ENCODE data around the gene LRRC14B.
"Not testable (repeated sequence)": the region's sequence is repeated elsewhere in the genome, so short reads cannot be mapped to it uniquely, and the experiment has no call there.

The LRRC14B gene

DNA sequence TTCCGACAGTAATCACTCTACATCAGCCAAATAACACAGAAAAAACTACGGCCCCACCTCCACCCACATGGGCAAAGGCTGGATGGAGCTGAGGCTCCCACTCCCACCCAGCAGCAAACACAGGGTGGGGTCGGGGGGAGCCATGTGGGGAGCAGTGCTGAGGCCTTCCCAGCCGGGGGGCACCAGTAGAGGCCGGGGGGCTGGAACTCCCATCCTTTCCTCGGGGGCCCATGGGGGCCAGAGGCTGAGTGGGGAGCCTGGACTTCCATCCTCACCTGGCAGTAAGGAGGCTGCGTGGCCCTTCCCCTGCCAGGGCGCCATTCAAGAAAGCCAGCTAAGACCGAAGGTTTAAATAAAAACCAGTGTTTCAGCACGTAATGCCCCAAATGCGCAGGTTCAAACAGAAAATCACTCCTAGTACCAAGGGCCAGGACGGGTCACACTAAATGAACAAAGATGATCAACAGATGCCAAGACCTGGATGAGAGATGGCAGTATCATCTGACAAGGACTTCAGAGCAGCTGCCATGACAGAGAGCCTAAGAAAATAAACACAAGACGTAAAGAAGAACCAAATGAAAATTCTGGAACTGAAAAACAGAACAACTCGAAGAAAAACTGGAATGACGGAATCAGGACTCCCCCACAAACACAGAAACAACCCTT is 17.3 kb downstream of the LRRC14B start:
- H3K27me3 ChIP-seq: no peaks in the 10 kb centered on the region
- no peaks in the 10 kb centered on the region for H3K4me1 ChIP-seq (ENCODE audit: control insufficient read depth in 1 of 2, insufficient read depth in 1 of 2, low read depth in 1 of 2, low read length in 1 of 2)
- H3K27ac ChIP-seq: no peak overlapping the region
- H3K9me3 ChIP-seq: no peaks in the 10 kb centered on the region
- H3K4me3 ChIP-seq (ENCODE audit: low read depth in 1 of 2, low read length in 1 of 2): no peak overlapping the region
- TF ChIP-seq, protein P1, sequence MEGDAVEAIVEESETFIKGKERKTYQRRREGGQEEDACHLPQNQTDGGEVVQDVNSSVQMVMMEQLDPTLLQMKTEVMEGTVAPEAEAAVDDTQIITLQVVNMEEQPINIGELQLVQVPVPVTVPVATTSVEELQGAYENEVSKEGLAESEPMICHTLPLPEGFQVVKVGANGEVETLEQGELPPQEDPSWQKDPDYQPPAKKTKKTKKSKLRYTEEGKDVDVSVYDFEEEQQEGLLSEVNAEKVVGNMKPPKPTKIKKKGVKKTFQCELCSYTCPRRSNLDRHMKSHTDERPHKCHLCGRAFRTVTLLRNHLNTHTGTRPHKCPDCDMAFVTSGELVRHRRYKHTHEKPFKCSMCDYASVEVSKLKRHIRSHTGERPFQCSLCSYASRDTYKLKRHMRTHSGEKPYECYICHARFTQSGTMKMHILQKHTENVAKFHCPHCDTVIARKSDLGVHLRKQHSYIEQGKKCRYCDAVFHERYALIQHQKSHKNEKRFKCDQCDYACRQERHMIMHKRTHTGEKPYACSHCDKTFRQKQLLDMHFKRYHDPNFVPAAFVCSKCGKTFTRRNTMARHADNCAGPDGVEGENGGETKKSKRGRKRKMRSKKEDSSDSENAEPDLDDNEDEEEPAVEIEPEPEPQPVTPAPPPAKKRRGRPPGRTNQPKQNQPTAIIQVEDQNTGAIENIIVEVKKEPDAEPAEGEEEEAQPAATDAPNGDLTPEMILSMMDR (IDR thresholded peaks at IDR 0.05): no peak
- peaks cover 27% of the 10 kb centered on the region for H3K36me3 ChIP-seq

DNA sequence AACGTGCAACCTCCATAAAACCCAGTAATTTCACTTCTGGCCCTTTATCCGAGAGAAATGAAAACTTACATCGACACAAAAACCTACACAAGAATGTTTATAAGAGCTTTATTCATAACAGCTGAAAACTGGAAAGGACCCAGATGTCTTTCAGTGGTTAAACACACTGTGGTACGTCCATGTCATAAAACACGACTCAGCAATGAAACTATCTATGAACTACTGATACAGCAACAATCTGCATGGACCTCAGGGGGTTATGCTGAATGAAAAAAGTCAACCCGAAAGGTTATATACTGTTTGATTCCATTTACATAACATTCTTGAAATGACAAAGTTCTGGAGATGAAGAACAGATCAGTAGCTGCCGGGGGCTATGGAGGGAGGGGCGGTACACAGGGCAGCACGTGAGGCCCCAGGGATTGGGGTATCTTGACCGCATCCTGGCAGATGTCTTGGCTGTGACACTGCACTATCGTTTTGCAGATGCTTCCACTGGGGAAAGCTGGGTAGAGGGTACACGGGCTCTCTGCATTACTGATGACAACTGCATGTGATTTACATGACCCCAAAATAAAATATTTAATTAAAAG is 22.6 kb downstream of the LRRC14B start:
- H3K4me1 ChIP-seq (ENCODE audit: control insufficient read depth in 1 of 2, insufficient read depth in 1 of 2, low read depth in 1 of 2, low read length in 1 of 2): peaks cover 1 to 8% of the 10 kb centered on the region in 2 experiments
- TF ChIP-seq, protein P1 (IDR thresholded peaks at IDR 0.05): no peak

DNA sequence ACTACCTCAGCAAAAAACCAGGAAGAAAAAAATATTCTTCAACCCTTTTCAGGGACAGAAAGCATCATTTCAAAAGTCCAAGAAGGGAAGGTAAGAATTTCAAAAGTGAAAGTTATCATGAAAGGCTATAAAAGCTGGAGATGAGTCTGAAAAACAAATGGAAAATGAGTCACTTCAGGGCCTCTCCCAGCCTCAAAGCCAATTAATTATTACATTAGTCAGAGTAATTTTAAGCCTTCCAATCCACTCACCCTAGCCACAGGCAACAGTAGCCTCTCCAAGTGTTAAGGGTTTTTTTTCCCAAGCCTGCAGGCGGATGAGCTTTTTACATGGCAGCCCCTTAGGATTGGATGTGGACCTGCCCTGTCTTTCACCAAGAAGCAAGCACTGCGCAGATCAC is 24.0 kb downstream of the LRRC14B start:
- H3K9me3 ChIP-seq; H3K36me3 ChIP-seq; H3K4me3 ChIP-seq (ENCODE audit: low read depth in 1 of 2, low read length in 1 of 2); H3K27ac ChIP-seq: not testable (repeated sequence)
- H3K4me1 ChIP-seq (ENCODE audit: control insufficient read depth in 1 of 2, insufficient read depth in 1 of 2, low read depth in 1 of 2, low read length in 1 of 2): peaks cover 15 to 21% of the 10 kb centered on the region in 2 experiments
- H3K27me3 ChIP-seq: peaks cover 15% of the 10 kb centered on the region

More for the DNA sequence above, 22.6 kb downstream of the LRRC14B start:
- Histone ChIP-seq H3K4me3 (ENCODE audit: low read depth in 1 of 2, low read length in 1 of 2) (no peak overlapping the region), H3K27me3 (peaks cover 4% of the 10 kb centered on the region), H3K9me3 (no peaks in the 10 kb centered on the region), H3K36me3 (no peaks in the 10 kb centered on the region), H3K27ac (no peak overlapping the region)

DNA sequence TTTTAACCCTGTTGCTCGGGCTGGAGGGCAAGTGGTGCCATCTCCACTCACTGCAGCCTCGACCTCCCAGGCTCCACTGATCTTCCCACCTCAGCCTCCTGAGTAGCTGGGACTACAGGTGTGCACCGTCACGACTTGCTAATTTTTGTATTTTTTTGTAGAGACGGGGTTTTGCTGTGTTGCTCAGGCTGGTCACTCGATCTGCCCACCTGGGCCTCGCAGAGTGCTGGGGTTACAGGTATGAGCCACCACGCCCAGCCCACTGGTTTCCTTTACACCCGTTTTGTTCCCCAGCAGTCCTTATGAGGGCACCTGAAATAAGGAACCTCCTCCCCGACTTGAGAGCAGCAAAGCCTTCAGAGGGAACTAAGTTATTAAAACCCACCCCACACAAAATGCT is 24.8 kb downstream of the LRRC14B start:
- not testable (repeated sequence) for H3K4me3 ChIP-seq (ENCODE audit: low read depth in 1 of 2, low read length in 1 of 2); H3K27ac ChIP-seq; H3K9me3 ChIP-seq; H3K36me3 ChIP-seq
- H3K4me1 ChIP-seq (ENCODE audit: control insufficient read depth in 1 of 2, insufficient read depth in 1 of 2, low read depth in 1 of 2, low read length in 1 of 2): peaks cover 18 to 22% of the 10 kb centered on the region in 2 experiments
- H3K27me3 ChIP-seq: peaks cover 15% of the 10 kb centered on the region

DNA sequence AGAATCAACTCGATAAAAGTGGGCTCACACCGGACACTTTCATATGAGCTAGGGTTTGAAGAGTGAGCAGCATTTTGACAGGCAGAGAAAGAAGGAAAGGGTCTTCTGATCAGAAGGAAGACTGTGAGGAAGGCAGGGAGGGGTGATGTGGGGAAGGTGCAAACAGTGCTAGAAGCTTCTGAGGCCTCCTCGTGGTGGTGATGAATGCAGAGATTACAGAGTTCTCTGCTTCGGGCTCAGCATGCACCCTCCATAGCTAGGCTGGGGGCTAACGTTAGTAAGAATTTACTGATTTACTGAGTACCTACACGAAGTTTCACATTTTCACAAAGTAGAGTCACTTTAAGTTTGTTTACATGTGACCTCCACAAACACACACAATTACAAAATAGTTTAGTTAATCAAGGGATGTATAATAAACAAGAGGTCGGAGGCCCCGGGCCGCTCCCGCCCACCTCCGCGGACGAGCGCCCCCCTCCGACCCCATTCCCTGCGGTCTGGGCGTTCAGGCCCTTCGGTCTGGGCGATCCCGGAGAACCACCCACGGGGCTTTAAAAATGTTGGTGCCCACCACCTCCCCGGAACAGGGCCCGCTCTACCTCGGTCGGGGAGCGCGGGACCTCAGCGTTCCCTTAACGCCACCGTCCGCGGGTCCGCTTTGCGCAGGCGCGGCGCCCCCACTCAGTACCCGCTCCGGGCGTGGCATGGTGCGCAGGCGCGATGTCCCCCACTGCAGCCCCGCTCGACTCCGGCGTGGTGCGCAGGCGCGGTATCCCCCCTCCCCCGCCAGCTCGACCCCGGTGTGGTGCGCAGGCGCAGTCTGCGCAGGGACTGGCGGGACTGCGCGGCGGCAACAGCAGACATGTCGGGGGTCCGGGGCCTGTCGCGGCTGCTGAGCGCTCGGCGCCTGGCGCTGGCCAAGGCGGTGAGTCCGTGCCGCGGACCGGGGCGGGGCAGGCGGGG is 26.5 kb downstream of the LRRC14B start, which contains the start of the genes CCDC127 and SDHA:
TSS of gene CCDC127 (minus strand) at position 660 of the 963 bp plus-strand sequence. CDS start 1,304 bp downstream, outside the sequence.
TSS of gene SDHA (plus strand) at position 827 of the 963 bp plus-strand sequence. CDS start at position 863, 36 bp downstream.
- Histone ChIP-seq H3K27ac (peak within 1 kb of the TSS; percentile 63), H3K4me3 (ENCODE audit: low read depth in 1 of 2, low read length in 1 of 2) (peak within 1 kb of the TSS; percentile 72 to 86), H3K27me3 (peaks cover 15% of the 10 kb centered on the region), H3K4me1 (ENCODE audit: control insufficient read depth in 1 of 2, insufficient read depth in 1 of 2, low read depth in 1 of 2, low read length in 1 of 2) (peaks cover 19 to 23% of the 10 kb centered on the region in 2 experiments)
- H3K36me3 ChIP-seq, H3K9me3 ChIP-seq: not testable (repeated sequence)

DNA sequence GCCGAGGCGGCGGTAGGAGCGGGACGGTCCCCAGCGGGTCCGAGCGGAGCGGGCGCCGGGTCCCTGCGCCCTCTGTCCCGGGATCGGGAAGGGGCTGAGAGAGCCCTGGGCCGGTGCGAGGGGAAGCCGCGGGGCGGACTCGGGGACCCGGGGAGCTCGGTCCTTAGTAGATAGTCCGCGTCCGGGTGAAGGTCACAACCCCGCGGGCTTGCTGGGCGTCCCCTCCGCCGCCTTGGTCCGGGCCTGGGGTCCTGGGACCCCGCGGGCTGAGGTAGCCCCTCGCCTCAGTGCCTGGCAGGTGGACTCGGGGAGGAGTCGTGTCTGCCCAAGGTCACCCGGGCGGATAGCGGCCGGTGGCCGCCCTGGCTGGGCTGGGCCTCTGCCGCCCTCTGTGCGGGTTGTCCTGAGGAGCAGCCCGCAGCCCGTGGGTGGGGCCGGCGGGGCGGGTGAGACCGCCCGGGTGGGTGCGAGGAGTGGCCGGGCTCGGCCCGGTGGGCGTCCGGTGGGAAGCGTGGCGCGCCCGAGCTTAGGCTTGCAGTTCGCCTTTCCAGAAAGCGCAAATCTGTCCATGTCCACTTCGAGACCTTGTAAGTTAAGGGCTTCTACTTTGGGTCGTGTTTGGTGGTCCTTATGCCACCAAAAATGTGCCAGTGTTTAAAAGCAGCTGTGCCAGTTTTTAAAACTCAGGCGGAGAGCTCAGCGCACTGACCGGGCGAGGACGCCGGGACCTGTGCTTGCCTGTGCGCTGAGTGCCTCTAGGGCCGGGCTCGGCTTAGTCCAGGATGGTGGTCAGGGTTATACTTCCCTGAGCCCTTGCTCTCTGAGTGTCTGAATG is 27.4 kb downstream of the LRRC14B start:
- H3K4me1 ChIP-seq (ENCODE audit: control insufficient read depth in 1 of 2, insufficient read depth in 1 of 2, low read depth in 1 of 2, low read length in 1 of 2): peaks cover 26 to 28% of the 10 kb centered on the region in 2 experiments
- TF ChIP-seq, protein P1 (IDR thresholded peaks at IDR 0.05): no peak
- peak overlapping the region; percentile 72 to 86 for H3K4me3 ChIP-seq (ENCODE audit: low read depth in 1 of 2, low read length in 1 of 2)
- no peaks in the 10 kb centered on the region for H3K36me3 ChIP-seq
- H3K27me3 ChIP-seq: peaks cover 15% of the 10 kb centered on the region
- no peaks in the 10 kb centered on the region for H3K9me3 ChIP-seq
- peak overlapping the region; percentile 63 for H3K27ac ChIP-seq
